HFFc6 (cell line): ENCODE measurements around the gene MDH1B. TPM values are rescaled to one million over a fixed set of nuclear protein-coding genes. Genes with fewer than 3 reads are reported as not detected.

Experiments
- DNase-seq: peaks from one replicate; pipeline ENCODE4 v3.0.0-alpha.2; 2018
- H3K27ac Mint-ChIP-seq: 2 replicates; pipeline ENCODE4 v1.8.0; 2020; ENCODE audit warnings: mild to moderate bottlenecking, mixed read lengths
- H3K27me3 Mint-ChIP-seq: 2 replicates; pipeline ENCODE4 v1.8.0; 2021; ENCODE audit warnings: mild to moderate bottlenecking, moderate library complexity, mixed read lengths; ENCODE audit not compliant: insufficient read depth
- H3K36me3 Mint-ChIP-seq: 2 replicates; pipeline ENCODE4 v1.8.0; 2021; ENCODE audit warnings: low read depth, mixed read lengths
- H3K4me1 Mint-ChIP-seq: 2 replicates; pipeline ENCODE4 v1.8.0; 2020; ENCODE audit warnings: low read depth, mixed read lengths
- H3K4me3 Mint-ChIP-seq: 2 replicates; pipeline ENCODE4 v1.8.0; 2020; ENCODE audit warnings: mild to moderate bottlenecking, moderate library complexity, mixed read lengths
- H3K9me3 Mint-ChIP-seq: 2 replicates; pipeline ENCODE4 v1.8.0; 2020; ENCODE audit warnings: mild to moderate bottlenecking, mixed read lengths
- total RNA-seq, 6 experiments: library from RNA; stranded (reverse); fragmentation: NEBNext Ultra II Directional; extraction: Animal tissue kit (Norgen Biotek cat#: 25700); gene quantifications; 2 replicates in 1 of 6; 3 replicates in 5 of 6; pipeline ENCODE4 v1.2.3, GENCODE V29; 2021
- TF ChIP-seq, protein P1 (sequence below): fragments of 200-600 bp; sonication (generic); IDR thresholded peaks from 2 replicates; pipeline ENCODE4 v1.5.0; 2021; ENCODE audit warnings: antibody characterized with exemption, mild to moderate bottlenecking

MDH1B gene
- total RNA-seq, 6 experiments from 2014 or later, result 0.07 to 0.68 (median 0.46) TPM; not detected in 1

DNA sequence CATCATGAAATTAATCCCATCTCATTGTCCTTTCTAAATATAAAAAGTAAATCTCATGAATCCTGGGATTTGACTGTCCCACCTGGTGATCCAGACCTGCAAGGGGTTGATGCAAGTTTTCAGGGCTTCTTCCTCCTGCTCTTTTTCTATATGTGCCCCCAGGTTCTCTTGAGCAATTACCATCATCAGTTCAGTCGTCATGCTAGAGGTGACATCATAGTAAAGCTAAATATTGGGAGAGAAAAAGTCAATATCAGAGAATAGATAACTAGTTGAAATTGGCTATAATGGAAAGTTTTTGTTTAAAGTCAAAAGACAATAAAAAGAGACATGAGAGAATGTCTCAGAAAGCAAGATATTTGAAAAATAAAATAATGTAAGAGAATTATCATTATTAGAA, 8.3 kb downstream of the MDH1B start:
- H3K36me3 Mint-ChIP-seq, result no peaks in the 10 kb centered on the region
- H3K4me3 Mint-ChIP-seq, result no peak overlapping the region
- no peak overlapping the region for H3K27ac Mint-ChIP-seq
- H3K27me3 Mint-ChIP-seq, result peaks cover 8% of the 10 kb centered on the region
- DNase-seq, result no peak
- H3K4me1 Mint-ChIP-seq, result no peaks in the 10 kb centered on the region
- no peaks in the 10 kb centered on the region for H3K9me3 Mint-ChIP-seq
- TF ChIP-seq, protein P1, sequence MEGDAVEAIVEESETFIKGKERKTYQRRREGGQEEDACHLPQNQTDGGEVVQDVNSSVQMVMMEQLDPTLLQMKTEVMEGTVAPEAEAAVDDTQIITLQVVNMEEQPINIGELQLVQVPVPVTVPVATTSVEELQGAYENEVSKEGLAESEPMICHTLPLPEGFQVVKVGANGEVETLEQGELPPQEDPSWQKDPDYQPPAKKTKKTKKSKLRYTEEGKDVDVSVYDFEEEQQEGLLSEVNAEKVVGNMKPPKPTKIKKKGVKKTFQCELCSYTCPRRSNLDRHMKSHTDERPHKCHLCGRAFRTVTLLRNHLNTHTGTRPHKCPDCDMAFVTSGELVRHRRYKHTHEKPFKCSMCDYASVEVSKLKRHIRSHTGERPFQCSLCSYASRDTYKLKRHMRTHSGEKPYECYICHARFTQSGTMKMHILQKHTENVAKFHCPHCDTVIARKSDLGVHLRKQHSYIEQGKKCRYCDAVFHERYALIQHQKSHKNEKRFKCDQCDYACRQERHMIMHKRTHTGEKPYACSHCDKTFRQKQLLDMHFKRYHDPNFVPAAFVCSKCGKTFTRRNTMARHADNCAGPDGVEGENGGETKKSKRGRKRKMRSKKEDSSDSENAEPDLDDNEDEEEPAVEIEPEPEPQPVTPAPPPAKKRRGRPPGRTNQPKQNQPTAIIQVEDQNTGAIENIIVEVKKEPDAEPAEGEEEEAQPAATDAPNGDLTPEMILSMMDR, result no peak

DNA sequence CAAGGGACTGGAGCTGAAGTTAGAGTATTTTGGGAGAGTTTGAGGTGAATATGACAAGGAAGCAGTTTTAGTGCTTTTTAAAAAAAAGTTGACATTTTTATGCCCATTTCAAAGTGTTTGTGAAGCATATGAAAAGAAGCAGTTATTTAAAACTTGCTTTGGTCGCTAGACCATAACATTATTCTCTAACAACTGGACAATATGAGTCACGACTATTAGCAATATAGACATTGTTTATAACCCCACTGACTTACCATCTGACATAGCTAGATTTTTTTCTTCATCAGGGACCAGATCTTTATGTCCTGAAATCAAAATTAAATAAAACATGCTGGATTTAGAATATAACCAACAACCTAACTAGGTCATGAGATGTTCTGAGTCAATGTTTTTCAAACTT, 24.3 kb downstream of the MDH1B start:
- TF ChIP-seq, protein P1, result no peak
- Mint-ChIP-seq H3K27me3 (no peaks in the 10 kb centered on the region), H3K27ac (no peak overlapping the region), H3K4me3 (no peak overlapping the region), H3K9me3 (no peaks in the 10 kb centered on the region), H3K4me1 (no peaks in the 10 kb centered on the region), H3K36me3 (no peaks in the 10 kb centered on the region)
- DNase-seq, result no peak

DNA sequence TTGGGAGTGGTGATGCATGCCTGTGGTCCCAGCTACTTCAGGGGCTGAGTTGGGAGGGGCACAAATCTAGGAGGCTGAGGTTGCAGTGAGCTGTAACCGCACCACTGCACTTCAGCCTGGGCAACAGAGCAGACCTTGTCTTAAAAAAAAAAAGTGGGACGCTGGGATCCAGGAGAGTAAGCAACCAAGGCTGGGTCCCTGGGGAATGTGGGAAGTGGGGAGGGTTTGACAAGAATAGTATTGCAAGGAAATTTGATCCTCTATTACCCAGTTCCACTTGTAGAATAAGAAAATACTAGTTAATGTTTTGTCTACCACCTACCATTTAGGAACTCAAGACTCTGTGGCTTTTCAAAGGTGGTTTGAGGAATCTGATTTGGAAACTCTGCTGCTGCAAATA, 25.9 kb downstream of the MDH1B start:
- TF ChIP-seq, protein P1, result no peak
- no peaks in the 10 kb centered on the region for H3K36me3 Mint-ChIP-seq
- no peak overlapping the region for H3K27ac Mint-ChIP-seq
- H3K4me1 Mint-ChIP-seq, result no peaks in the 10 kb centered on the region
- H3K27me3 Mint-ChIP-seq, result no peaks in the 10 kb centered on the region
- no peaks in the 10 kb centered on the region for H3K9me3 Mint-ChIP-seq
- no peak for DNase-seq
- no peak overlapping the region for H3K4me3 Mint-ChIP-seq

DNA sequence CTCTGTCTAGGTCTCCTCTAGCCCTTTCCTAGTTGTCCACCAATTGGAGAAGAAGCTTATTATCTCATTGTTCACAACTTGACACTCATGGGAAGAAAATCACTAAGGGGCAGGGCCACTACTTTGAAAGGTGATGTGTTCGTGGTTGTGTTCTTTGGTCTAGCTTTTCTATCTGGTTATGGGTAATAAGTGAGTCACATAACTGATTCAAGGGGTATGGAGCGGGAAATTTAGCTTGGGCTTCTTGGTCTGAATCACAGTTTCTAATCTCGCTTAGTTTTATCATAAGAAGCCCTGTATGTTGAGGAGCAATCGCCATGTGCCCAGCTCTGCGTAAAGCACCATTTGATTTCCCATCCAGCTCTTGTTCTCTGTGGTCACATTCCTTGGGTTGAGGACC, 28.2 kb downstream of the MDH1B start:
- no peaks in the 10 kb centered on the region for H3K4me1 Mint-ChIP-seq
- TF ChIP-seq, protein P1, result no peak

DNA sequence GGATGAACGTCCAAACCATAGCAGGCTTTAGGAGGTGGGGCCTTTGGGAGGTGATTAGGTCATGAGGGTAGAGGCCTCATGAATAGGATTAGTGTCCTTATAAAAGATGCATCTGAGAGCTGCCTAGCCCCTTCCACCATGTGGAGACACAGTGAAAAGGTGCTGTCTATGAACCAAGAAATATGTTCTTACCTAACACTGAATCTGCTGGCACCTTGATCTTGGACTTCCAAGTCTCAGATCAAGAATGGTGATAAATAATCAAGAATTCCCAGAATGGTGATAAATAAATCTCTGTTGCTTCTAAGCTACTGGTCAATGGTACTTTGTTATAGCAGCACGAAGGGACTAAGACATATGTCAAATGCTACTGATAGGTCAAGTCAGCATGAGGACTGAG, 31.8 kb downstream of the MDH1B start:
- DNase-seq, result no peak
- H3K27me3 Mint-ChIP-seq, result peaks cover 6% of the 10 kb centered on the region
- H3K36me3 Mint-ChIP-seq, result no peaks in the 10 kb centered on the region
- no peak overlapping the region for H3K4me3 Mint-ChIP-seq
- H3K9me3 Mint-ChIP-seq, result no peaks in the 10 kb centered on the region
- no peak overlapping the region for H3K27ac Mint-ChIP-seq
- TF ChIP-seq, protein P1, result no peak
- H3K4me1 Mint-ChIP-seq, result no peaks in the 10 kb centered on the region

More for the DNA sequence above, 28.2 kb downstream of the MDH1B start:
- Mint-ChIP-seq H3K27ac (no peak overlapping the region), H3K36me3 (no peaks in the 10 kb centered on the region), H3K4me3 (no peak overlapping the region), H3K27me3 (no peaks in the 10 kb centered on the region), H3K9me3 (no peaks in the 10 kb centered on the region)
- no peak for DNase-seq
